Adrenal gland (tissue), 5 donors: ENCODE results near the gene VPS37C.

ENCODE experiments used
- POLR2A ChIP-seq, 2 donors: fragments of 450-650 bp; IDR thresholded peaks; one replicate each; pipeline ENCODE4 v1.6.1; 2017; ENCODE audit warnings: antibody characterized with exemption in 2 of 2, mild to moderate bottlenecking in 2 of 2, moderate library complexity in 1 of 2
- TF ChIP-seq, protein P1 (sequence below), 6 experiments: fragments of 450-650 bp in 4 of 6; fragments of 200-600 bp in 2 of 6; sonication (generic) in 1 of 6; IDR thresholded peaks; 1 replicate in 5 of 6; 2 replicates in 1 of 6; pipeline versions ENCODE4 v1.5.1 to v1.8.0; 2016 to 2021; ENCODE audit warnings: antibody characterized with exemption in 6 of 6, mild to moderate bottlenecking in 2 of 6, moderate library complexity in 1 of 6
- donor health status: DM: no; HTN: no; CAD: no.

DNA sequence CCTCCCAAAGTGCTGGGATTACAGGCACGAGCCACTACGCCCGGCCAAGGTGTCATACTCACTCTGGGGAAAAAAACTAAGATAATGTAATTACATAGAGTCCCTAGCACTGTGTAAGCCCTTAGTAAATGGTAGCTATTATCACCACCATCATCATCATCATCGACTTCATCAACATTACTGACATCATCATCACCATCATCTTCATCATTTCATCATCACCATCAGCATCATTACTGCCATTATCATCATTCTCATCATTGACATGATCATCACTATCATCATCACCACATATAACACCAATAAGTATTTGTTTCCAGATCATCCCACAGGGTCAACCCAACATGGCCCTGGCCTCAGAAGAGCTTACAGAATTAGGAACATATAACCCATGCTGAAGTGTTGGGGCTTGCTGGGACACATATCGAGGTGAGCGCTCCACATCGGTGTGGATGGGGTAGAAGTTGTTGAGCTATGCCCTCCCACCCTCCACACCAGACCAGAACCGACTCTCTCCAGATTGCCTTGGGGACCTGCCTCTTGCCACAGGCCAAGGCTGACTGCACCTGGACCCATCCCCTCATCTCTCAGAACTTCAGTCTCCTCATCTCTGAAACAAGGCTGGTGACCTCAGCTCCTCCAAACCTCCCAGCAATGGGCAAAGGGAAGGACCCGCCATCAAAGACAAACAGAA lies 73.7 kb downstream of the VPS37C start:
- TF ChIP-seq, protein P1, sequence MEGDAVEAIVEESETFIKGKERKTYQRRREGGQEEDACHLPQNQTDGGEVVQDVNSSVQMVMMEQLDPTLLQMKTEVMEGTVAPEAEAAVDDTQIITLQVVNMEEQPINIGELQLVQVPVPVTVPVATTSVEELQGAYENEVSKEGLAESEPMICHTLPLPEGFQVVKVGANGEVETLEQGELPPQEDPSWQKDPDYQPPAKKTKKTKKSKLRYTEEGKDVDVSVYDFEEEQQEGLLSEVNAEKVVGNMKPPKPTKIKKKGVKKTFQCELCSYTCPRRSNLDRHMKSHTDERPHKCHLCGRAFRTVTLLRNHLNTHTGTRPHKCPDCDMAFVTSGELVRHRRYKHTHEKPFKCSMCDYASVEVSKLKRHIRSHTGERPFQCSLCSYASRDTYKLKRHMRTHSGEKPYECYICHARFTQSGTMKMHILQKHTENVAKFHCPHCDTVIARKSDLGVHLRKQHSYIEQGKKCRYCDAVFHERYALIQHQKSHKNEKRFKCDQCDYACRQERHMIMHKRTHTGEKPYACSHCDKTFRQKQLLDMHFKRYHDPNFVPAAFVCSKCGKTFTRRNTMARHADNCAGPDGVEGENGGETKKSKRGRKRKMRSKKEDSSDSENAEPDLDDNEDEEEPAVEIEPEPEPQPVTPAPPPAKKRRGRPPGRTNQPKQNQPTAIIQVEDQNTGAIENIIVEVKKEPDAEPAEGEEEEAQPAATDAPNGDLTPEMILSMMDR (IDR thresholded peaks at IDR 0.05) = no peak
- TF ChIP-seq POLR2A (IDR thresholded peaks at IDR 0.05) = no peak
